HEK293 (cell line): Measurements from ENCODE around the gene AP3D1.
A peak's percentile ranks its signal among the peaks of the same experiment; 100 is the strongest.

Source experiments
- BCL11B ChIP-seq: fragments of 450-650 bp; formaldehyde crosslinking; IDR thresholded peaks from 2 replicates; pipeline ENCODE4 v1.5.1; 2016; ENCODE audit warnings: low read depth, missing biosample characterization, missing genetic modification characterization
- ELK4 ChIP-seq: IDR thresholded peaks from 2 replicates; pipeline ENCODE4 v1.6.1; 2011; ENCODE audit warnings: mild to moderate bottlenecking, low read depth, low read length, borderline replicate concordance
- FEZF1 ChIP-seq: fragments of 450-650 bp; formaldehyde crosslinking; IDR thresholded peaks from 2 replicates; pipeline ENCODE4 v1.5.1; 2016; ENCODE audit warnings: missing biosample characterization, missing genetic modification characterization
- HIC1 ChIP-seq: fragments of 450-650 bp; formaldehyde crosslinking; IDR thresholded peaks from 2 replicates; pipeline ENCODE4 v1.5.1; 2016; ENCODE audit warnings: missing biosample characterization, missing genetic modification characterization
- HOXC10 ChIP-seq: sonication (generic); formaldehyde crosslinking; IDR thresholded peaks from 2 replicates; pipeline ENCODE4 v1.8.1; 2023; ENCODE audit warnings: mild to moderate bottlenecking, missing genetic modification reagents
- KLF1 ChIP-seq: fragments of 450-650 bp; formaldehyde crosslinking; IDR thresholded peaks from 2 replicates; pipeline ENCODE4 v1.5.1; 2016; ENCODE audit warnings: missing biosample characterization, missing genetic modification characterization
- SALL2 ChIP-seq: fragments of 450-650 bp; formaldehyde crosslinking; IDR thresholded peaks from 2 replicates; pipeline ENCODE4 v1.5.0; 2017; ENCODE audit warnings: missing biosample characterization, mild to moderate bottlenecking, missing genetic modification characterization, borderline replicate concordance
- TCF7L2 ChIP-seq: IDR thresholded peaks from 2 replicates; pipeline ENCODE4 v1.6.1; 2011; ENCODE audit warnings: low read depth, mild to moderate bottlenecking, inconsistent platforms, low read length, moderate library complexity, borderline replicate concordance
- ZBTB21 ChIP-seq: fragments of 450-650 bp; formaldehyde crosslinking; IDR thresholded peaks from 2 replicates; pipeline ENCODE4 v1.5.1; 2017; ENCODE audit warnings: missing biosample characterization, missing genetic modification characterization
- ZBTB7A ChIP-seq: fragments of 450-650 bp; formaldehyde crosslinking; IDR thresholded peaks from 2 replicates; pipeline ENCODE4 v1.5.1; 2016; ENCODE audit warnings: low read depth, missing biosample characterization, missing genetic modification characterization
- ZNF169 ChIP-seq: fragments of 450-650 bp; formaldehyde crosslinking; IDR thresholded peaks from 2 replicates; pipeline ENCODE4 v1.5.1; 2016; ENCODE audit warnings: missing biosample characterization, missing genetic modification characterization
- ZNF184 ChIP-seq: fragments of 450-650 bp; IDR thresholded peaks from 2 replicates; pipeline ENCODE4 v1.5.1; 2018; ENCODE audit warnings: missing biosample characterization, mild to moderate bottlenecking, missing genetic modification characterization
- ZNF2 ChIP-seq: fragments of 450-650 bp; formaldehyde crosslinking; IDR thresholded peaks from 2 replicates; pipeline ENCODE4 v1.5.1; 2016; ENCODE audit warnings: missing biosample characterization, missing genetic modification characterization
- ZNF211 ChIP-seq: fragments of 450-650 bp; formaldehyde crosslinking; IDR thresholded peaks from 2 replicates; pipeline ENCODE4 v1.5.1; 2016; ENCODE audit warnings: low read depth, missing biosample characterization, missing genetic modification characterization
- ZNF221 ChIP-seq: fragments of 450-650 bp; formaldehyde crosslinking; IDR thresholded peaks from 2 replicates; pipeline ENCODE4 v1.5.1; 2017; ENCODE audit warnings: missing biosample characterization, missing genetic modification characterization, borderline replicate concordance
- ZNF24 ChIP-seq: fragments of 450-650 bp; formaldehyde crosslinking; IDR thresholded peaks from 2 replicates; pipeline ENCODE4 v1.5.1; 2016; ENCODE audit warnings: missing biosample characterization, missing genetic modification characterization
- ZNF391 ChIP-seq: fragments of 450-650 bp; formaldehyde crosslinking; IDR thresholded peaks from 2 replicates; pipeline ENCODE4 v1.5.1; 2016; ENCODE audit warnings: low read depth, missing biosample characterization, missing genetic modification characterization, borderline replicate concordance
- ZNF423 ChIP-seq: fragments of 450-650 bp; formaldehyde crosslinking; IDR thresholded peaks from 2 replicates; pipeline ENCODE4 v1.5.1; 2016; ENCODE audit warnings: missing biosample characterization, missing genetic modification characterization
- ZNF433 ChIP-seq: fragments of 450-650 bp; formaldehyde crosslinking; IDR thresholded peaks from 2 replicates; pipeline ENCODE4 v1.5.1; 2016; ENCODE audit warnings: missing biosample characterization, missing genetic modification characterization, low read depth
- ZNF529 ChIP-seq: fragments of 450-650 bp; formaldehyde crosslinking; IDR thresholded peaks from 2 replicates; pipeline ENCODE4 v1.5.1; 2017; ENCODE audit warnings: missing genetic modification characterization, missing biosample characterization; ENCODE audit not compliant: insufficient replicate concordance
- ZNF624 ChIP-seq: fragments of 450-650 bp; formaldehyde crosslinking; IDR thresholded peaks from 2 replicates; pipeline ENCODE4 v1.5.1; 2017; ENCODE audit warnings: missing biosample characterization, missing genetic modification characterization
- ZNF654 ChIP-seq: fragments of 450-650 bp; formaldehyde crosslinking; IDR thresholded peaks from 2 replicates; pipeline ENCODE4 v1.5.1; 2016; ENCODE audit warnings: low read depth, missing biosample characterization, missing genetic modification characterization
- ZNF660 ChIP-seq: fragments of 450-650 bp; IDR thresholded peaks from 2 replicates; pipeline ENCODE4 v1.5.1; 2018; ENCODE audit warnings: missing biosample characterization, mild to moderate bottlenecking, missing genetic modification characterization
- ZNF747 ChIP-seq: fragments of 450-650 bp; formaldehyde crosslinking; IDR thresholded peaks from 2 replicates; pipeline ENCODE4 v1.5.1; 2016; ENCODE audit warnings: missing biosample characterization, missing genetic modification characterization
- ZNF776 ChIP-seq: fragments of 450-650 bp; formaldehyde crosslinking; IDR thresholded peaks from 2 replicates; pipeline ENCODE4 v1.5.0; 2017; ENCODE audit warnings: missing biosample characterization, missing genetic modification characterization, borderline replicate concordance
- ZSCAN30 ChIP-seq: fragments of 450-650 bp; IDR thresholded peaks from 2 replicates; pipeline ENCODE4 v1.5.1; 2018; ENCODE audit warnings: missing biosample characterization, mild to moderate bottlenecking, missing genetic modification characterization, moderate library complexity
- TF ChIP-seq, protein P1 (sequence below): fragments of 450-650 bp; formaldehyde crosslinking; IDR thresholded peaks from 2 replicates; pipeline ENCODE4 v1.5.1; 2016; ENCODE audit warnings: missing biosample characterization, missing genetic modification characterization
- TF ChIP-seq, protein P2 (sequence below): sonication (generic); formaldehyde crosslinking; IDR thresholded peaks from 2 replicates; pipeline ENCODE4 v1.8.1; 2022; ENCODE audit warnings: mild to moderate bottlenecking, moderate library complexity, missing genetic modification reagents
- TF ChIP-seq, protein P3 (sequence below): fragments of 450-650 bp; formaldehyde crosslinking; IDR thresholded peaks from 2 replicates; pipeline ENCODE4 v1.5.1; 2016; ENCODE audit warnings: missing biosample characterization, missing genetic modification characterization
- TF ChIP-seq, protein P4 (sequence below): fragments of 450-650 bp; formaldehyde crosslinking; IDR thresholded peaks from 2 replicates; pipeline ENCODE4 v1.5.1; 2017; ENCODE audit warnings: missing biosample characterization, mild to moderate bottlenecking, missing genetic modification characterization, moderate library complexity

AP3D1 gene

GRCh38 chr19:2096034-2096479 lies 55.3 kb downstream of the AP3D1 start, which contains the start of gene MOB3A (continued):
- TF ChIP-seq ZSCAN30 (tag by site-specific recombination) (0 out of 2 replicates have a peak, but pooled peaks have one; percentile 82), ZNF624 (tag by site-specific recombination) (no peak), ZNF184 (peak; percentile 80; the same call in 1 of the 2 replicates), ZNF776 (tag by site-specific recombination) (no peak), SALL2 (tag by site-specific recombination) (no peak; the same call in 1 of the 2 replicates), ZNF654 (tag by site-specific recombination) (no peak), ZNF433 (tag by site-specific recombination) (no peak), ZNF747 (tag by site-specific recombination) (no peak), HOXC10 (no peak), ZNF423 (tag by site-specific recombination) (no peak), KLF1 (tag by site-specific recombination) (peak; percentile 97), ZNF529 (tag by site-specific recombination) (no peak), ZBTB21 (tag by site-specific recombination) (no peak; the same call in 1 of the 2 replicates), ZNF221 (tag by site-specific recombination) (0 out of 2 replicates have a peak, but pooled peaks have one; percentile 29), ZBTB7A (tag by site-specific recombination) (peak; percentile 26; the same call in 1 of the 2 replicates), ZNF391 (tag by site-specific recombination) (peak; percentile 94), FEZF1 (tag by site-specific recombination) (no peak), ELK4 (no peak; the same call in 1 of the 2 replicates), HIC1 (tag by site-specific recombination) (peak; percentile 89; the same call in 1 of the 2 replicates), ZNF24 (tag by site-specific recombination) (no peak), BCL11B (tag by site-specific recombination) (peak; percentile 70; the same call in 1 of the 2 replicates), ZNF169 (tag by site-specific recombination) (no peak), ZNF660 (tag by site-specific recombination) (peak; percentile 94; the same call in 1 of the 2 replicates), ZNF211 (tag by site-specific recombination) (no peak), TCF7L2 (no peak), ZNF2 (tag by site-specific recombination) (peak; percentile 69; the same call in 1 of the 2 replicates)
- TF ChIP-seq, protein P1, sequence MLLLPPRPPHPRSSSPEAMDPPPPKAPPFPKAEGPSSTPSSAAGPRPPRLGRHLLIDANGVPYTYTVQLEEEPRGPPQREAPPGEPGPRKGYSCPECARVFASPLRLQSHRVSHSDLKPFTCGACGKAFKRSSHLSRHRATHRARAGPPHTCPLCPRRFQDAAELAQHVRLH (tag by site-specific recombination): no peak
- TF ChIP-seq, protein P2, sequence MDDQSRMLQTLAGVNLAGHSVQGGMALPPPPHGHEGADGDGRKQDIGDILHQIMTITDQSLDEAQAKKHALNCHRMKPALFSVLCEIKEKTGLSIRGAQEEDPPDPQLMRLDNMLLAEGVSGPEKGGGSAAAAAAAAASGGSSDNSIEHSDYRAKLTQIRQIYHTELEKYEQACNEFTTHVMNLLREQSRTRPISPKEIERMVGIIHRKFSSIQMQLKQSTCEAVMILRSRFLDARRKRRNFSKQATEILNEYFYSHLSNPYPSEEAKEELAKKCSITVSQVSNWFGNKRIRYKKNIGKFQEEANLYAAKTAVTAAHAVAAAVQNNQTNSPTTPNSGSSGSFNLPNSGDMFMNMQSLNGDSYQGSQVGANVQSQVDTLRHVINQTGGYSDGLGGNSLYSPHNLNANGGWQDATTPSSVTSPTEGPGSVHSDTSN (CRISPR knock-in tag): no peak
- TF ChIP-seq, protein P3, sequence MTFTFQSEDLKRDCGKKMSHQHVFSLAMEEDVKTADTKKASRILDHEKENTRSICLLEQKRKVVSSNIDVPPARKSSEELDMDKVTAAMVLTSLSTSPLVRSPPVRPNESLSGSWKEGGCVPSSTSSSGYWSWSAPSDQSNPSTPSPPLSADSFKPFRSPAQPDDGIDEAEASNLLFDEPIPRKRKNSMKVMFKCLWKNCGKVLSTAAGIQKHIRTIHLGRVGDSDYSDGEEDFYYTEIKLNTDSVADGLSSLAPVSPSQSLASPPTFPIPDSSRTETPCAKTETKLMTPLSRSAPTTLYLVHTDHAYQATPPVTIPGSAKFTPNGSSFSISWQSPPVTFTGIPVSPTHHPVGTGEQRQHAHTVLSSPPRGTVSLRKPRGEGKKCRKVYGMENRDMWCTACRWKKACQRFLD (tag by site-specific recombination): no peak
- TF ChIP-seq, protein P4, sequence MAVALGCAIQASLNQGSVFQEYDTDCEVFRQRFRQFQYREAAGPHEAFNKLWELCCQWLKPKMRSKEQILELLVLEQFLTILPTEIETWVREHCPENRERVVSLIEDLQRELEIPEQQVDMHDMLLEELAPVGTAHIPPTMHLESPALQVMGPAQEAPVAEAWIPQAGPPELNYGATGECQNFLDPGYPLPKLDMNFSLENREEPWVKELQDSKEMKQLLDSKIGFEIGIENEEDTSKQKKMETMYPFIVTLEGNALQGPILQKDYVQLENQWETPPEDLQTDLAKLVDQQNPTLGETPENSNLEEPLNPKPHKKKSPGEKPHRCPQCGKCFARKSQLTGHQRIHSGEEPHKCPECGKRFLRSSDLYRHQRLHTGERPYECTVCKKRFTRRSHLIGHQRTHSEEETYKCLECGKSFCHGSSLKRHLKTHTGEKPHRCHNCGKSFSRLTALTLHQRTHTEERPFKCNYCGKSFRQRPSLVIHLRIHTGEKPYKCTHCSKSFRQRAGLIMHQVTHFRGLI (tag by site-specific recombination): peak; percentile 67
